Upper lobe of left lung (tissue), 4 donors: ENCODE results near the gene TMEM154.

Experiments used
- CTCF ChIP-seq, 6 experiments: fragments of 450-650 bp in 4 of 6; fragments of 200-600 bp in 2 of 6; sonication (generic) in 2 of 6; IDR thresholded peaks; one replicate each; pipeline ENCODE4 v1.5.1; 2016 to 2019; ENCODE audit warnings: antibody characterized with exemption in 6 of 6
- POLR2A ChIP-seq, 4 donors: fragments of 450-650 bp; IDR thresholded peaks; one replicate each; pipeline ENCODE4 v1.5.1; 2016 to 2017; ENCODE audit warnings: antibody characterized with exemption in 4 of 4, mild to moderate bottlenecking in 2 of 4

GRCh38 chr4:152640058-152640921, 39.5 kb downstream of the TMEM154 start:
- TF ChIP-seq POLR2A (IDR thresholded peaks at IDR 0.05) (no peak), CTCF (IDR thresholded peaks at IDR 0.05) (peak; percentile 17 to 59 (median 48))
